K562 treated with DMSO at 1 percent for 24 hours (cell line): ENCODE measurements around the gene NUBP1. TPM values are rescaled to one million over a fixed set of nuclear protein-coding genes. Genes with fewer than 3 reads are reported as not detected.

Experiments
- total RNA-seq: library from RNA; unstranded; fragments of 300-600 nt; gene quantifications from 2 replicates; pipeline ENCODE4 v1.2.3, GENCODE V29; 2022; ENCODE audit warnings: low read depth; ENCODE audit not compliant: insufficient read depth

Gene NUBP1
- 31.0 and 34.0 TPM in 2 replicates for total RNA-seq

GRCh38 chr16:10743610-10744369, at the start of gene NUBP1:
Gene NUBP1 (plus strand): TSS chr16:10743842. CDS start chr16:10743864, 22 bp downstream.

GRCh38 chr16:10694830-10695229, 48.8 kb upstream of the NUBP1 start, which contains the start of gene TEKT5:
Gene TEKT5 (minus strand): TSS chr16:10694930. CDS start chr16:10694873, 57 bp downstream.

GRCh38 chr16:10817963-10818941, 74.6 kb downstream of the NUBP1 start, which contains the start of gene TVP23A:
Gene TVP23A (minus strand): TSS chr16:10818794. CDS start chr16:10818493, 301 bp downstream.

Other genes starting within 250 kb of the NUBP1 start
- gene EMP2, start 163.2 kb upstream of the NUBP1 start, total RNA-seq: 3.0 and 3.6 TPM in 2 replicates
- gene TEKT5, start 48.9 kb upstream of the NUBP1 start, total RNA-seq: 0.57 and 1.4 TPM in 2 replicates
- gene TVP23A, start 75.0 kb downstream of the NUBP1 start, total RNA-seq: 0.12 TPM in 1 of 2 replicates, not detected in the other
- 0.43 TPM in 1 of 2 replicates, not detected in the other for gene CIITA, start 133.4 kb downstream of the NUBP1 start, total RNA-seq
- gene DEXI, start 198.6 kb downstream of the NUBP1 start, total RNA-seq: 57.6 and 64.7 TPM in 2 replicates
- gene CLEC16A, start 200.7 kb downstream of the NUBP1 start, total RNA-seq: 24.4 and 24.6 TPM in 2 replicates